Mesenchymal stem cell (in vitro differentiated cells and primary cell): ENCODE results near the gene KIF1B.
"Not testable (repeated sequence)": the region's sequence is repeated elsewhere in the genome, so short reads cannot be mapped to it uniquely, and the experiment has no call there.

Experiments
- DNase-seq: peaks from one replicate; pipeline ENCODE4 v3.0.0-alpha.2; 2013
- H2AFZ ChIP-seq: one replicate; pipeline ENCODE4 v1.6.1; 2013; ENCODE audit warnings: low read depth, mild to moderate bottlenecking, control low read depth, inconsistent platforms, low read length, moderate library complexity
- H2AK5ac ChIP-seq: 2 replicates; pipeline ENCODE4 v1.6.1; 2013; ENCODE audit warnings: low read length, moderate library complexity, mild to moderate bottlenecking, inconsistent platforms; ENCODE audit not compliant: severe bottlenecking
- H2BK120ac ChIP-seq: one replicate; pipeline ENCODE4 v1.6.1; 2013; ENCODE audit warnings: low read depth, mild to moderate bottlenecking, inconsistent platforms, low read length, moderate library complexity
- H2BK12ac ChIP-seq, 2 experiments: one replicate each; pipeline ENCODE4 v1.6.1; 2013; ENCODE audit warnings: inconsistent platforms in 2 of 2, low read length in 2 of 2, mild to moderate bottlenecking in 2 of 2, moderate library complexity in 2 of 2, control low read depth in 1 of 2
- H2BK15ac ChIP-seq: one replicate; pipeline ENCODE4 v1.6.1; 2013; ENCODE audit warnings: mild to moderate bottlenecking, low read depth, inconsistent platforms; ENCODE audit not compliant: poor library complexity, severe bottlenecking
- H2BK5ac ChIP-seq: 2 replicates; pipeline ENCODE4 v1.6.1; 2013; ENCODE audit warnings: low read depth, mild to moderate bottlenecking, low read length, control low read depth, inconsistent platforms; ENCODE audit not compliant: poor library complexity, severe bottlenecking
- H3K14ac ChIP-seq, 2 experiments: one replicate each; pipeline ENCODE4 v1.6.1; 2013; ENCODE audit warnings: inconsistent platforms in 2 of 2, low read length in 2 of 2, control low read depth in 1 of 2, mild to moderate bottlenecking in 1 of 2, moderate library complexity in 1 of 2
- H3K18ac ChIP-seq, 2 experiments: one replicate each; pipeline ENCODE4 v1.6.1; 2013; ENCODE audit warnings: inconsistent platforms in 2 of 2, low read length in 2 of 2, control low read depth in 1 of 2, low read depth in 1 of 2, mild to moderate bottlenecking in 1 of 2
- H3K23ac ChIP-seq, 2 experiments: one replicate each; pipeline ENCODE4 v1.6.1; 2013; ENCODE audit warnings: inconsistent platforms in 2 of 2, low read length in 2 of 2, mild to moderate bottlenecking in 2 of 2, moderate library complexity in 2 of 2, control low read depth in 1 of 2
- H3K27ac ChIP-seq: 2 replicates; pipeline ENCODE4 v1.5.1; 2013; ENCODE audit warnings: mild to moderate bottlenecking, moderate library complexity, low read length, control low read depth, inconsistent platforms; ENCODE audit not compliant: poor library complexity, severe bottlenecking
- H3K27me3 ChIP-seq, 2 experiments: 2 replicates each; pipeline versions ENCODE4 v1.6.1 to v1.7.0; 2013; ENCODE audit warnings: low read length in 2 of 2, mild to moderate bottlenecking in 2 of 2, moderate library complexity in 2 of 2, control low read depth in 1 of 2, inconsistent platforms in 1 of 2; ENCODE audit not compliant: control insufficient read depth in 1 of 2, insufficient read depth in 1 of 2
- H3K36me3 ChIP-seq, 2 experiments: 2 replicates each; pipeline versions ENCODE4 v1.6.1 to v1.7.0; 2013; ENCODE audit warnings: low read length in 2 of 2, control low read depth in 1 of 2, inconsistent platforms in 1 of 2, low read depth in 1 of 2, mild to moderate bottlenecking in 1 of 2; ENCODE audit not compliant: insufficient read depth in 2 of 2, control insufficient read depth in 1 of 2
- H3K4ac ChIP-seq, 2 experiments: one replicate each; pipeline ENCODE4 v1.6.1; 2013; ENCODE audit warnings: inconsistent platforms in 2 of 2, low read length in 2 of 2, mild to moderate bottlenecking in 2 of 2, moderate library complexity in 2 of 2, control low read depth in 1 of 2, low read depth in 1 of 2
- H3K4me1 ChIP-seq: 2 replicates; pipeline ENCODE4 v1.6.1; 2013; ENCODE audit warnings: low read depth, low read length, control low read depth; ENCODE audit not compliant: control insufficient read depth, insufficient read depth
- H3K4me2 ChIP-seq: 2 replicates; pipeline ENCODE4 v1.6.1; 2013; ENCODE audit warnings: low read length, mild to moderate bottlenecking, inconsistent platforms; ENCODE audit not compliant: poor library complexity, severe bottlenecking
- H3K4me3 ChIP-seq, 2 experiments: 2 replicates each; pipeline versions ENCODE4 v1.5.1 to v1.7.0; 2013; ENCODE audit warnings: low read length in 2 of 2, mild to moderate bottlenecking in 2 of 2, control low read depth in 1 of 2, low read depth in 1 of 2; ENCODE audit not compliant: insufficient read depth in 1 of 2
- H3K79me1 ChIP-seq: replicated peaks from 2 replicates; pipeline ENCODE4 v1.6.1; 2013; ENCODE audit warnings: mild to moderate bottlenecking, control low read depth, low read length, inconsistent platforms; ENCODE audit not compliant: poor library complexity, severe bottlenecking
- H3K9ac ChIP-seq: 2 replicates; pipeline ENCODE4 v1.7.0; 2013; ENCODE audit warnings: mild to moderate bottlenecking, low read length, moderate library complexity
- H3K9me3 ChIP-seq: 2 replicates; pipeline ENCODE4 v1.7.0; 2013; ENCODE audit warnings: mild to moderate bottlenecking, low read length; ENCODE audit not compliant: control insufficient read depth
- H4K8ac ChIP-seq: one replicate; pipeline ENCODE4 v1.6.1; 2013; ENCODE audit warnings: inconsistent platforms, mild to moderate bottlenecking, low read length, moderate library complexity
- H4K91ac ChIP-seq: one replicate; pipeline ENCODE4 v1.6.1; 2013; ENCODE audit warnings: mild to moderate bottlenecking, low read length, inconsistent platforms
- WGBS: methylation state at CpG from one replicate; pipeline ENCODE4 v1.1.7; 2013; ENCODE audit warnings: mixed read lengths; 5-methylcytosine and 5-hydroxymethylcytosine counted together

The KIF1B gene

DNA sequence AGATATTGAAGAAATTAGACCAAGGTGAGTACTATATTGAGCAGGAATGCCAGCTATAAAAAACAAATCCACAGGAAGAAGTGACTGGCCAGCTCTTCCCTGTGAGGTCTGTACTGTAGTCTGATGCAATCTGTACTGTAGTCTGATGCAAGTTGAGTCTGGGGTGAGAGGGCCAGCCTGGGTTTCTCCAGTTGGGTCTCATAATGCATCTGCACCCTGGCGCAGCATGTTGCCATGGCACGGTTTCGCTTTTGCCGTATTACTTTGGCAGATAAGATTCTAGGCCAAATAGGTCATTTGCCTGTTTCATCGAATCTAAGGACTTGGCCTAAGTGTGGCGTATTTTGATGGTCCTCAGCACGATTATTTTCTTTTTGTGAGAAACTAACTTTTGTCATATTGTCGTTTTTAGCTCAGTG, 164.1 kb downstream of the KIF1B start:
- Histone ChIP-seq H3K9ac (no peak overlapping the region), H3K18ac (no peak overlapping the region), H3K4ac (no peak overlapping the region), H2BK120ac (no peak overlapping the region), H3K4me3 (no peak overlapping the region), H3K23ac (no peak overlapping the region), H3K9me3 (no peaks in the 10 kb centered on the region), H3K79me1 (no peaks in the 10 kb centered on the region), H2BK15ac (no peak overlapping the region), H2AK5ac (no peak overlapping the region), H2BK5ac (no peak overlapping the region), H3K27ac (no peak overlapping the region), H3K4me1 (peaks cover 6% of the 10 kb centered on the region), H4K8ac (no peak overlapping the region), H2AFZ (no peak overlapping the region), H3K4me2 (no peak overlapping the region), H3K36me3 (peaks cover 43 to 65% of the 10 kb centered on the region in 2 experiments), H4K91ac (no peak overlapping the region), H3K14ac (no peak overlapping the region), H3K27me3 (no peaks in the 10 kb centered on the region), H2BK12ac (no peak overlapping the region)
- 95% methylated on average over 8 of the region's 8 CpGs for WGBS
- DNase-seq: no peak

DNA sequence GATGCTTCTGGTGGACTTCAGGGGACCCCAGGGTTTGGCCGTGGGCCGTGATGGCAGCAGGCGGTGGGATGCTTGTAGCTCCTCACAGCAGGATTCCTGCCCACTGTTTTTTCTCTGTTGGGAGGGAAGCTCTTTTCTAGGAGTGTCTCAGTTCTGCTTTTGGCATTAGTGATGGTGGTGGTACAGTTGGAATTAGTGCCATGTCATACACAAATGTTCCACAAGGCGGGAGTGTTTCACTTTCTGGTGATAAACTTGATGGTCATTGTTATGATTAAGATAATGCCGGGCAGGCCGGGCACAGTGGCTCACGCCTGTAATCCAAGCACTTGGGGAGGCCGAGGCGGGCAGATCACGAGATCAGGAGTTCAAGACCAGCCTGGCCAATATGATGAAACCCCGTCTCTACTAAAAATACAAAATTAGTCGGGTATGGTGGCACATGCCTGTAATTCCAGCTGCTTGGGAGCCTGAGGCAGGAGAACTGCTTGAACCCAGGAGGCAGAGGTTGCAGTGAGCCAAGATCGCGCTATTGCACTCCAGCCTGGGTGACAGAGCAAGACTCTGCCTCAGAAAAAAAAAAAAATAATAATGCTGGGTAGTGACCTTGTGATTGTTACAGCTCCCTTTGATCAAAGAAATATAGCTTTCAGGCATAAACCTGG, 167.1 kb downstream of the KIF1B start:
- H2BK12ac ChIP-seq, H3K18ac ChIP-seq, H4K8ac ChIP-seq, H2BK120ac ChIP-seq, H2BK5ac ChIP-seq, H2AFZ ChIP-seq, H4K91ac ChIP-seq, H3K4me1 ChIP-seq, H3K4me2 ChIP-seq, H3K4me3 ChIP-seq, H3K27me3 ChIP-seq, H3K23ac ChIP-seq, H3K9me3 ChIP-seq, H3K4ac ChIP-seq, H2AK5ac ChIP-seq, H3K14ac ChIP-seq, H2BK15ac ChIP-seq, H3K79me1 ChIP-seq: not testable (repeated sequence)
- peaks cover 26 to 47% of the 10 kb centered on the region in 2 experiments for H3K36me3 ChIP-seq
- WGBS: 59% methylated on average over 12 of the region's 14 CpGs
- H3K9ac ChIP-seq: peak overlapping the region; percentile 84
- H3K27ac ChIP-seq: peak overlapping the region; percentile 71
- peak; percentile 81 for DNase-seq

- no peak overlapping the region for H2BK5ac ChIP-seq
Observed at GRCh38 chr1:10378081-10378841, 167.9 kb downstream of the KIF1B start.

GRCh38 chr1:10379101-10379620, 168.8 kb downstream of the KIF1B start:
- Histone ChIP-seq H3K4ac (no peak overlapping the region), H3K14ac (no peak overlapping the region), H2AFZ (no peak overlapping the region), H2AK5ac (no peak overlapping the region), H3K18ac (no peak overlapping the region), H3K9me3 (no peaks in the 10 kb centered on the region), H3K27me3 (no peaks in the 10 kb centered on the region), H2BK120ac (no peak overlapping the region), H3K36me3 (peaks cover 20 to 43% of the 10 kb centered on the region in 2 experiments), H3K9ac (peak overlapping the region; percentile 83), H3K4me2 (no peak overlapping the region), H2BK12ac (no peak overlapping the region), H4K8ac (no peak overlapping the region), H2BK15ac (no peak overlapping the region), H3K23ac (no peak overlapping the region), H2BK5ac (no peak overlapping the region), H3K4me3 (no peak overlapping the region), H3K79me1 (no peaks in the 10 kb centered on the region), H4K91ac (no peak overlapping the region), H3K4me1 (peaks cover 6% of the 10 kb centered on the region), H3K27ac (no peak overlapping the region)
- no peak for DNase-seq
- WGBS: 93% methylated on average over 9 of the region's 10 CpGs

More at GRCh38 chr1:10378081-10378841, 167.9 kb downstream of the KIF1B start:
- peak overlapping the region; percentile 84 for H3K9ac ChIP-seq
- H3K18ac ChIP-seq: no peak overlapping the region
- no peak overlapping the region for H3K4me3 ChIP-seq
- no peaks in the 10 kb centered on the region for H3K9me3 ChIP-seq
- H2BK12ac ChIP-seq: no peak overlapping the region
- 90% methylated on average over 15 of the region's 15 CpGs for WGBS
- peaks cover 6% of the 10 kb centered on the region for H3K4me1 ChIP-seq
- no peak overlapping the region for H3K4me2 ChIP-seq
- H3K23ac ChIP-seq: no peak overlapping the region
- peaks cover 26 to 47% of the 10 kb centered on the region in 2 experiments for H3K36me3 ChIP-seq
- DNase-seq: peak; percentile 90
- no peak overlapping the region for H2BK120ac ChIP-seq
- H3K4ac ChIP-seq: peak overlapping the region in 1 of 2 experiments; percentile 35
- H3K79me1 ChIP-seq: no peaks in the 10 kb centered on the region
- no peaks in the 10 kb centered on the region for H3K27me3 ChIP-seq
- H2AK5ac ChIP-seq: no peak overlapping the region
- no peak overlapping the region for H4K91ac ChIP-seq
- no peak overlapping the region for H2AFZ ChIP-seq
- no peak overlapping the region for H4K8ac ChIP-seq
- H3K27ac ChIP-seq: peak overlapping the region; percentile 2
- H3K14ac ChIP-seq: no peak overlapping the region
- H2BK15ac ChIP-seq: no peak overlapping the region
